GM23248 (cell line): Measurements from ENCODE around the gene ADGRV1.

Experiments used
- EZH2 ChIP-seq: fragments of 200-600 bp; sonication (generic); IDR thresholded peaks from 2 replicates; pipeline ENCODE4 v1.6.1; 2018; ENCODE audit warnings: antibody characterized with exemption, mild to moderate bottlenecking; ENCODE audit not compliant: insufficient read depth, poor library complexity, severe bottlenecking
- EZH2phosphoT487 ChIP-seq: fragments of 200-600 bp; sonication (generic); IDR thresholded peaks from 2 replicates; pipeline ENCODE4 v1.6.1; 2018; ENCODE audit warnings: antibody characterized with exemption, moderate library complexity, mild to moderate bottlenecking, low read depth; ENCODE audit not compliant: insufficient read depth

DNA sequence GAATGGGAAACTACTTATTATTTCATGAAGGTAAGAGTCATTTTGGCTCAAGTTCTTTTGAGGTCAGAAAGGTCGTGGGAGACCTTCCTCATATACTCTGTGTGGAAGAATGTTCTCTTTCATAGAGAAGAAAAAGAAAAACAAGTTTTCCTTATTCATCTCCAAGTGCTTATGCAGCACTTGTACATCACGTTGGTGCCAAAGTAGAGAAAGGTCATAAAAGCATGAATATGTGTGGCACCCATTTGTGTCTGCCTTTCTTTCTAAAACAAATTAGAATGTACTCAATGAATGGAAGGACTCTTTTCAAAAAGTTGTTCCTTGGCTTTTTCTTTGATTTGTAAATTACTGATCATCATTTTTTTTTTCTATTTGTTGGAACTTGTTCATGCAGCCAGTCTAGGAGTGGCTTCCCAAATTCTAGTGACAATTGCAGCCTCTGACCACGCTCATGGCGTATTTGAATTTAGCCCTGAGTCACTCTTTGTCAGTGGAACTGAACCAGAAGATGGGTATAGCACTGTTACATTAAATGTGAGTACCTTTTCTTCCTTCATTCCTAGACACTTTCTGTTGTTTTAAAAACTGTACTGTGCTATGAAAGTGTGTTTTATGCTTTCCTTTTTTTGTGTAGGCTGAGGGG lies 122.4 kb downstream of the ADGRV1 start:
- no peak for TF ChIP-seq EZH2phosphoT487
- no peak for TF ChIP-seq EZH2
